BLaER1 treated with 17β-estradiol and CSF1 and Interleukin-3, amounts not matched to agents 10 nM and 100 nM (cell line): ENCODE results near the gene EPAS1.
A peak's percentile ranks its signal among the peaks of the same experiment; 100 is the strongest.

Experiments
- H3K27ac ChIP-seq, 11 experiments: shearing (Covaris generic); formaldehyde crosslinking; 2 replicates each; pipeline ENCODE4 v1.8.1; 2022
- H3K27me3 ChIP-seq, 11 experiments: shearing (Covaris generic); formaldehyde crosslinking; 2 replicates each; pipeline ENCODE4 v1.8.1; 2022
- H3K36me3 ChIP-seq, 11 experiments: shearing (Covaris generic); formaldehyde crosslinking; 2 replicates each; pipeline ENCODE4 v1.8.1; 2022
- H3K4me1 ChIP-seq, 10 experiments: shearing (Covaris generic); formaldehyde crosslinking; 2 replicates each; pipeline ENCODE4 v1.8.1; 2022
- H3K4me2 ChIP-seq, 11 experiments: shearing (Covaris generic); formaldehyde crosslinking; 2 replicates each; pipeline ENCODE4 v1.8.1; 2022
- H3K4me3 ChIP-seq, 10 experiments: shearing (Covaris generic); formaldehyde crosslinking; 2 replicates each; pipeline ENCODE4 v1.8.1; 2022
- H3K9ac ChIP-seq, 11 experiments: shearing (Covaris generic); formaldehyde crosslinking; 2 replicates each; pipeline ENCODE4 v1.8.1; 2022
- H3K9me3 ChIP-seq, 11 experiments: shearing (Covaris generic); formaldehyde crosslinking; replicated peaks in 1 of 11; 2 replicates each; pipeline ENCODE4 v1.8.1; 2022
- H4K20me1 ChIP-seq, 11 experiments: shearing (Covaris generic); formaldehyde crosslinking; 2 replicates each; pipeline ENCODE4 v1.8.1; 2022
- Cebpa-rat ChIP-seq, 11 experiments: shearing (Covaris generic); IDR thresholded peaks; 2 replicates each; pipeline ENCODE4 v1.8.1; 2022

Gene EPAS1

DNA sequence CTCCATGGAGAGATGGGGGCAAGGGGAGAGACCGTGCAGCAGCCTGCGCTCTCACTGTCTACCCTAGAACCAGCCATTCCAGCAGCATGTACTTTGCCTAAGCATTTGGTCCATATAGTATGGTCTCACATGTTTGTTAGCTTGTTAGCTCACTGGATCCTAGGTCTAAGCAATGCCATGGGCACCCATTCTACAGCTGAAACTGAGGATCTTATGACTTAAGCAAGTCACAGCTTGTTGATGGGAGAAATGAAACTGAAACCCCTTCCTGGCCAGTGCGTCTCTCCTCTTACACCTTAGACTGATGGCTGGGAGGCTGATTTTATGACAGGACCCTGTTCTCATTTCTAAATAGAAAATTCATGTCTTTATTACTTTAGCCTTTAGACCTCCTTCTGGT is 90.1 kb downstream of the EPAS1 start:
- no peak for TF ChIP-seq Cebpa-rat (IDR thresholded peaks at IDR 0.05)
- Histone ChIP-seq H3K27me3 (no peaks in the 10 kb centered on the region), H3K9ac (no peak overlapping the region), H4K20me1 (no peaks in the 10 kb centered on the region), H3K36me3 (peaks cover 0 to 52% (median 0%) of the 10 kb centered on the region in 11 experiments; a peak in 6 of 22 replicates), H3K9me3 (peaks cover 0 to 12% (median 0%) of the 10 kb centered on the region in 11 experiments; a peak in 4 of 22 replicates), H3K4me1 (peaks cover 1 to 36% (median 12%) of the 10 kb centered on the region in 10 experiments; a peak in 17 of 20 replicates), H3K4me3 (no peak overlapping the region), H3K4me2 (peak overlapping the region in 3 of 11 experiments; percentile 70 to 76 (median 71); a peak in 6 of 22 replicates), H3K27ac (peak overlapping the region in 3 of 11 experiments; percentile 15 to 72 (median 62); a peak in 4 of 22 replicates)

DNA sequence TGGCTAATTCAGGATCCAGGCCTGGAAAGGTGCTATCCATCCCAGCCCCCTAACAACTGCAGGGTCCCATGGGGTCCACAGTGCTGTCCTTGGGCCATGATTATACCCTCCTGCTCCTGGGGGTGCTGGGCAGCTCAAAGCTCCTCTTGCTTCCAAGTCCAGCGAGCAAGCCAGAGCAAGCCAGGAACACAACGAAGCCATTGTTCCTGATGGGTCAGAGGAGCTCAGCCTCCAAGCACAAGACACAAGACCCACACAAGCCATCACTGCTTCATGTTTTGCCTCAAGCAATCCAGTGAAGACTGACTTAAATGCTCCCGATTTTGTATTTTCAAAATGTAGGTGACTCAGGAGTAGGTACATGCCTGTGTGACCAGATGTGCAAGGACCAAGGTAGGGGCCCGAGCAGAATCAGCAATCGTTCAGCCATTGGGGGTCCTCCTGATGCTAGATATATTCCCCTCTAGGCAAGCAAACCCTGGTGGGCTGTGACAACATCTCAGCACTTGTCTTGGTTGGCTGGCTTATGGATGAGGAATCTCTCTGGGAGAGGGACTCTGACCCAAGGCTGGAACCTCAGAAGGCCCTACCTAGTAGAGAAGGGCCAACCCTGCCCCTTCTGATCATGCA is 90.8 kb downstream of the EPAS1 start:
- Histone ChIP-seq H3K4me2 (no peak overlapping the region), H3K27ac (no peak overlapping the region)
- no peak for TF ChIP-seq Cebpa-rat (IDR thresholded peaks at IDR 0.05)

DNA sequence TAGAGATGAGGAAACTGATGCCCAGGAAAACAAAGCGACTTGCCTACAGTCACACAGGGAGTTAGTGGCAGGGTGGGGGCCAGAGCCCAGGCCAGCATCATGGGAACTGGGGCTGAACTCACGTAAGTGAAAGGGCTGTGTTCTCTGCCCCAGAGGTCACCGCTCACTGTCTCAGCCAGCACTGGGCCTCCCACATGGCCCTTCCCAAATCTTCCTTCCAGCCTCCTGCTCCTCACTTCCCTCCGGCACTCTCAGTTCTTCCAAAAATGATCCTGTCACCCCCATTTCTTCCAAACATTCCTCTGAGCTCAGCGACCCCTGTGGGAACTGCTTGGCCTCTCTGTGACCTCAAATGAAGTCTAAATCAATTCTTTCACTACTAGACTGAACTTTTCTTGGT is 91.7 kb downstream of the EPAS1 start:
- Histone ChIP-seq H4K20me1 (no peaks in the 10 kb centered on the region), H3K27ac (no peak overlapping the region; a peak in 1 of 22 replicates), H3K36me3 (peaks cover 0 to 36% (median 0%) of the 10 kb centered on the region in 11 experiments; a peak in 4 of 22 replicates), H3K27me3 (no peaks in the 10 kb centered on the region), H3K9me3 (peaks cover 0 to 12% (median 0%) of the 10 kb centered on the region in 11 experiments; a peak in 4 of 22 replicates), H3K4me2 (no peak overlapping the region), H3K4me1 (peaks cover 0 to 36% (median 12%) of the 10 kb centered on the region in 10 experiments; a peak in 14 of 20 replicates), H3K4me3 (no peak overlapping the region), H3K9ac (no peak overlapping the region)
- no peak for TF ChIP-seq Cebpa-rat (IDR thresholded peaks at IDR 0.05)

More for the DNA sequence above, 90.8 kb downstream of the EPAS1 start:
- peaks cover 0 to 12% (median 0%) of the 10 kb centered on the region in 11 experiments; a peak in 4 of 22 replicates for H3K9me3 ChIP-seq
- H3K9ac ChIP-seq = no peak overlapping the region
- H4K20me1 ChIP-seq = no peaks in the 10 kb centered on the region
- no peaks in the 10 kb centered on the region for H3K27me3 ChIP-seq
- H3K4me3 ChIP-seq = no peak overlapping the region
- H3K36me3 ChIP-seq = peaks cover 0 to 44% (median 0%) of the 10 kb centered on the region in 11 experiments; a peak in 5 of 22 replicates
- peaks cover 0 to 36% (median 12%) of the 10 kb centered on the region in 10 experiments; a peak in 14 of 20 replicates for H3K4me1 ChIP-seq

DNA sequence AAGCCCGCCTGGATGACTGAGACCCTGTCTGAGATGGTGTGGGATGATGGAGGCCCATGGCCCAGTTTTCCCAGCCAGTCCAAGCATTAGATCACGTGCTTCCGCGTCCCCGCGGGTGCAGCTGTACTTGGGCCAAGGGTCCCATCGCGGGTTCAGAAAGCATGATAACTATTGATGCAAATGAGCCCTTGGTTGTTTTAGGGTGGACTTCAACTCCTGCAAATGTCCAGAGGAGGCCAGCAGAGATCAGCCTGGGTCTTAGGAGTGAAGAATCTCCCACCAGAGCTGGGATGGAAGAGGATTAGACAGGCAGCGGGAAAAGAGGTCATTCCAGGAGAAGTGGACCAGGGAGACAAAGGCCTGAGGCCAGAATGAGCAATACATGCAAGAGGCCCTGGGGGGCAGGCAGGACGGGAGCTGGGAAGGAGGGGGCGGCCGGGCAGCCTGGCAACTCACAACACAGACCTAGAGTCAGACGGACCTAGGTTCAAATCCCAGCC is 92.3 kb downstream of the EPAS1 start:
- H3K4me3 ChIP-seq = no peak overlapping the region
- TF ChIP-seq Cebpa-rat (IDR thresholded peaks at IDR 0.05) = no peak
- peaks cover 0 to 34% (median 12%) of the 10 kb centered on the region in 10 experiments; a peak in 14 of 20 replicates for H3K4me1 ChIP-seq
- H4K20me1 ChIP-seq = no peaks in the 10 kb centered on the region
- peaks cover 0 to 30% (median 0%) of the 10 kb centered on the region in 11 experiments; a peak in 4 of 22 replicates for H3K36me3 ChIP-seq
- H3K27me3 ChIP-seq = no peaks in the 10 kb centered on the region
- no peak overlapping the region for H3K4me2 ChIP-seq
- H3K27ac ChIP-seq = no peak overlapping the region
- H3K9ac ChIP-seq = no peak overlapping the region
- H3K9me3 ChIP-seq = peaks cover 0 to 12% (median 0%) of the 10 kb centered on the region in 11 experiments; a peak in 4 of 22 replicates

DNA sequence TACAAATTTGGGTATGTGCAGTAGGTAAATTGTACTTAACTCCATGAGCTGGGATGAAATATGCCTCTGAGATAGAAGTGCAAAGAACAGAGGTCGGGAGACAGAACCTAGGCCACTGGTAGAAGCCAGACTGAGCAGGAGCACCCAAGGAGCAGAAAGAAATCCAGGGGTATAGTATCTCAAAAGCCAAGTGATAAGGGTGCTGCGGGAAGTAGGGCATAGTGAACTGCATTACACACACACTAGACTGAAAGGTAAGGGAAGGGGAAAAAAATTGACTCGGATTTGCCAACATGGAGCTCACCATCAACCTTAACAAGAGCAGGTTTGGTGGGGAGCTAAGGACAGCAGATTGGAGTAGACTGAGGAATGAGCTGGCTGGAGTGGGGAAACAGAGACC is 92.8 kb downstream of the EPAS1 start:
- Histone ChIP-seq H4K20me1 (no peaks in the 10 kb centered on the region), H3K4me3 (no peak overlapping the region), H3K36me3 (peaks cover 0 to 24% (median 0%) of the 10 kb centered on the region in 11 experiments; a peak in 4 of 22 replicates), H3K4me2 (no peak overlapping the region), H3K9me3 (peaks cover 0 to 12% (median 0%) of the 10 kb centered on the region in 11 experiments; a peak in 4 of 22 replicates), H3K4me1 (peaks cover 0 to 28% (median 12%) of the 10 kb centered on the region in 10 experiments; a peak in 14 of 20 replicates), H3K27me3 (no peaks in the 10 kb centered on the region), H3K9ac (no peak overlapping the region), H3K27ac (no peak overlapping the region)
- TF ChIP-seq Cebpa-rat (IDR thresholded peaks at IDR 0.05) = no peak

DNA sequence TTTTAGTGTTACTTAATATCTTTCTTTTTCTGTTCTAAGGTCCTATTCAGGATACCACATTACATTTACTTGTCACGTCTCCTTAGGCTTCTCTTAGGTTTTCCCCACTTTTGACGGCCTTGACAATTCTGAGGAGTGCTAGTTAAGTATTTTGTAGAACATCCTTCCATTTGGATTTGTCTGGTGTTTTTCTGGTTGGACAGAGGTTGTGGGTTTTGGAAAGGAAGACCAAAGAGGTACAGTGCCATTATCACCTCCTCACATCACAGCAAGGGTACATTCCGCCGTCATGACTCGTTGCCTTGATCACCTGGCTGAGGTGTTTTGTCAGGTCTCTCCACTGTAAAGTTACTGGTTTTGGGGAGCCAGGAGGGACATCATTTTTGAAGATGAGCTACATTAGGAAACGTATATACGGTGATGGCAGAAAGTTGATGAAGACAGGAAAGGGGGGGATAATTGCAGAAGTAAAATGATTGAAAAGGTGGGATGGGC is 93.7 kb downstream of the EPAS1 start:
- Histone ChIP-seq H3K27ac (no peak overlapping the region), H4K20me1 (no peaks in the 10 kb centered on the region), H3K9me3 (peaks cover 0 to 12% (median 0%) of the 10 kb centered on the region in 11 experiments; a peak in 4 of 22 replicates), H3K9ac (no peak overlapping the region), H3K27me3 (no peaks in the 10 kb centered on the region), H3K4me1 (peaks cover 0 to 19% (median 7%) of the 10 kb centered on the region in 10 experiments; a peak in 14 of 20 replicates), H3K36me3 (peaks cover 0 to 15% (median 0%) of the 10 kb centered on the region in 11 experiments; a peak in 4 of 22 replicates), H3K4me2 (no peak overlapping the region), H3K4me3 (no peak overlapping the region)
- no peak for TF ChIP-seq Cebpa-rat (IDR thresholded peaks at IDR 0.05)

DNA sequence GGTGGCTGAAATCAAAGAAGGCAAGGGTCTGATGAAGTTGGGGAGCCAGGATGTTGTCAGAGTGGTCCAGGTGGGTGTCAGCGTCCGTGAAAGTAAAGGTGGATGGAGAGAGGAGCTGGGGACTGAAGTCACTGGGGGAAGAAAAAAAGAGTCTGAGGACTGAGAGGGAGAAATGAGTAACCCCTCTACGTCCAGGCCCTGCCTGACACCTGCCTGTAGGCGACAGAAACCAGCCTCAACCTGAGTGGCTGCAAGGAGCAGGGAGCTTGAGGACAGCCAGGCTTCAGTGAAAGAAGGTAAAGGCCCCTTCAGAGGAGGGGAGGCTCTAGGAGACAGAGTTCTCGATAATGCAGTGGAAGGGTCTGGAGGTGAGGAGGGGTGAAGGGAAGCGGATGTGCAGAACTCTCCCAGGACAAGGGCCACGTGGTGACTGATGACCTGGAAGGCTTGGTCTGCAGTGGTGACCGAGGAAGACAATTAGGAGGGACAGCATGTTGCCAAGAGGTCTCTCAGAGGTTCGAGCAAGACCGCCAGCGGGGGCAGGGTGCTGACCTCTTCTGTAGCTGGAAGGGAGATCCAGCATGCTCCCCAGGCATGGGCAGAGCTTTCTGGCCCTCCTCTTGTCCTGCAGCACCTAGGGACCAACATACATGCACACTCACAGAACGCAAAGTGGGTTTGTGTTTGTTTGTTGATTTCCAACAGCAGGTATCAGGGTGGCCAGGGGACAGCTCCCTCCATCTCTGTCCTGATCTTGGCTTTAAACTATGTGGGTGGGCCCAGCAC is 95.5 kb downstream of the EPAS1 start:
- Histone ChIP-seq H3K27me3 (no peaks in the 10 kb centered on the region), H3K4me1 (peaks cover 0 to 1% (median 0%) of the 10 kb centered on the region in 10 experiments; a peak in 1 of 20 replicates), H3K4me2 (no peak overlapping the region), H3K4me3 (no peak overlapping the region), H3K27ac (no peak overlapping the region), H3K36me3 (peaks cover 0 to 6% (median 0%) of the 10 kb centered on the region in 11 experiments; a peak in 1 of 22 replicates), H3K9ac (no peak overlapping the region), H3K9me3 (peaks cover 0 to 12% (median 0%) of the 10 kb centered on the region in 11 experiments; a peak in 4 of 22 replicates), H4K20me1 (no peaks in the 10 kb centered on the region)
- no peak for TF ChIP-seq Cebpa-rat (IDR thresholded peaks at IDR 0.05)

DNA sequence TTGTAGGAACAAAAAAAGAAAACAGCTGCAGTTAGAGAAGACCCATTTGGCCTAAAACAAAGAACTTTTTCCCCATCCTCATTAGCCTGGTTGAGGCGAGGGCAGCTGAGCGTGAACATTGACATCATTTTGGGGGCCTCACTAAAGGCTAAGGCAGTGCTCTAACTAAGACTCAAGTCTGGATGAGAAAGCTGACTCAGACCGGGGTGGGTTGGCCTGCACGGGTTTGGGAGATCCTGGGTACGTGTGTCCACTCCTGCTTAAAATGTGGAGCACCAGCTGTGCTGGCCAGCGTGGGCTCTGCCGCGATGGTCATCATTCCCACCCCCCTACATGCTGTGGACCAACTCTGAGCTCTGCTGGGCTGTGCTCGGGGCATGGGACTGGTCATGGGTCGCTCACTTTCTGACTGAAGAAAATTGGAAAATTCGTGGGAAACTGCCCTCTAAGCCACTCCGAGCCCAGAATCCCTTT is 96.2 kb downstream of the EPAS1 start:
- Histone ChIP-seq H3K4me3 (no peak overlapping the region), H3K9me3 (peaks cover 0 to 12% (median 0%) of the 10 kb centered on the region in 11 experiments; a peak in 4 of 22 replicates), H3K4me2 (no peak overlapping the region), H3K36me3 (no peaks in the 10 kb centered on the region; a peak in 1 of 22 replicates), H3K4me1 (no peaks in the 10 kb centered on the region), H4K20me1 (no peaks in the 10 kb centered on the region), H3K27ac (no peak overlapping the region), H3K9ac (no peak overlapping the region), H3K27me3 (no peaks in the 10 kb centered on the region)
- TF ChIP-seq Cebpa-rat (IDR thresholded peaks at IDR 0.05) = no peak
